ENCODE measurements around the gene NR3C2. TPM values are rescaled to one million over a fixed set of nuclear protein-coding genes. Genes with fewer than 3 reads are reported as not detected.

The NR3C2 gene
- total RNA-seq, 1 donor from 2014 or later = 2.7 TPM

DNA sequence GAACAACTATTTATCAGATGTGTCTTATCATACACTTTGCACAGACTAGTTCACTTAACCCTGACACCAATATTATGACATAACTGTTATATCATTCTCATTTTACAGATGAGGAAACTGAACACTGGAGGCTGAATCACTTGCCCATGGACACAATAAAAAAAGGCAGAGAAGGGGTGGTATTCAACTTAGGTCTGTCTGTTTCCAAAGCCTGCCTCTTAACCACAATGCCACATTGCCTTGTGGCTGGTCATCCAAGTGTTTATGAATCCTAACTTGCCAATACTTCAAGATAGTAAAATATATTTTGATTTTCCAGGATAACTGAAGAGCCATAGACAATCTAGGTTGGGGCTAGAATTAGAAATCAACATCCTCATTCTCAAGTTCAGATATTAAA is 327.8 kb downstream of the NR3C2 start:
- H3K4me3 Mint-ChIP-seq (ENCODE audit: low read depth) = no peak overlapping the region
- no peaks in the 10 kb centered on the region for H3K27me3 Mint-ChIP-seq
- H3K27ac Mint-ChIP-seq = no peak overlapping the region
- no peaks in the 10 kb centered on the region for H3K9me3 Mint-ChIP-seq (ENCODE audit: low read depth)
- no peaks in the 10 kb centered on the region for H3K4me1 Mint-ChIP-seq (ENCODE audit: low read depth)
- TF ChIP-seq, protein P1, sequence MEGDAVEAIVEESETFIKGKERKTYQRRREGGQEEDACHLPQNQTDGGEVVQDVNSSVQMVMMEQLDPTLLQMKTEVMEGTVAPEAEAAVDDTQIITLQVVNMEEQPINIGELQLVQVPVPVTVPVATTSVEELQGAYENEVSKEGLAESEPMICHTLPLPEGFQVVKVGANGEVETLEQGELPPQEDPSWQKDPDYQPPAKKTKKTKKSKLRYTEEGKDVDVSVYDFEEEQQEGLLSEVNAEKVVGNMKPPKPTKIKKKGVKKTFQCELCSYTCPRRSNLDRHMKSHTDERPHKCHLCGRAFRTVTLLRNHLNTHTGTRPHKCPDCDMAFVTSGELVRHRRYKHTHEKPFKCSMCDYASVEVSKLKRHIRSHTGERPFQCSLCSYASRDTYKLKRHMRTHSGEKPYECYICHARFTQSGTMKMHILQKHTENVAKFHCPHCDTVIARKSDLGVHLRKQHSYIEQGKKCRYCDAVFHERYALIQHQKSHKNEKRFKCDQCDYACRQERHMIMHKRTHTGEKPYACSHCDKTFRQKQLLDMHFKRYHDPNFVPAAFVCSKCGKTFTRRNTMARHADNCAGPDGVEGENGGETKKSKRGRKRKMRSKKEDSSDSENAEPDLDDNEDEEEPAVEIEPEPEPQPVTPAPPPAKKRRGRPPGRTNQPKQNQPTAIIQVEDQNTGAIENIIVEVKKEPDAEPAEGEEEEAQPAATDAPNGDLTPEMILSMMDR (IDR thresholded peaks at IDR 0.05; ENCODE audit: unreplicated experiment) = no peak
- no peak for DNase-seq (ENCODE audit: low spot score, unreplicated experiment)
- H3K36me3 Mint-ChIP-seq (ENCODE audit: insufficient read depth) = no peaks in the 10 kb centered on the region

DNA sequence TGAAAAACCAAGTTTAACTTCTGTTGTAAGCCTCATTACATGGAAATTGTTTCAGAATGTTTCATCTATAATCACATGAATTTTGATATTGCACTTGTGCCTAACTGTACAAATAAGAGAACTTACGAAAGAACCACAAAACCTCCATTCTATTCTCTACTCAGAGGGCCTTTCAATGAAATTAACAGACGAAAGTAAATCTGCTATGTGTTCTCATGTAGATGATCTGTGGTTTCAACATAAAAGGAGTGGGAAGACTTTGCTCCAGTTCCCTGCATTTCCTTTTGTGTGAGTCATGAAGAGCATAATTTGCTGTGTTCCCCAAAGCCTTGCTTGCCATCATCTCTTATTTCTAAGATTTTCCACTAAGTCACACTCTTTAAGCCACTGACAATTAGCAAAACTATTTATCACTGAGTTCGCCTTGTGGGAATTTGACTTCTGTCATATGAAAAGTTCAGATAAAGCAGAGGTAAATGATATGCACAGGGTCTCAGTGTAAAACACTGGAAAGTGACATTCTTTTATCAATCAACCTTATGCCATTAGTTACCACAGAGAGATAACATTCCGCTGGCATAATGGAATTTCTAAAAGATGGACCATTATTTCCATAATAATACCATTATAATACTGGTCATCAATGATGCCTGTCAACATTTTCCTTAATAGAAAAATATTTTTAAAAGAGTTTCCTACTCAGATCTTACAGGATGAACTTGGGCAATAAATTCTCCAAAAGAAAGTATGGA is 329.8 kb downstream of the NR3C2 start:
- TF ChIP-seq, protein P1 (IDR thresholded peaks at IDR 0.05; ENCODE audit: unreplicated experiment) = no peak
- DNase-seq (ENCODE audit: low spot score, unreplicated experiment) = no peak
- Mint-ChIP-seq H3K4me1 (ENCODE audit: low read depth) (no peaks in the 10 kb centered on the region), H3K9me3 (ENCODE audit: low read depth) (peaks cover under 1% of the 10 kb centered on the region), H3K27ac (no peak overlapping the region), H3K4me3 (ENCODE audit: low read depth) (no peak overlapping the region), H3K27me3 (no peaks in the 10 kb centered on the region), H3K36me3 (ENCODE audit: insufficient read depth) (no peaks in the 10 kb centered on the region)

- Mint-ChIP-seq H3K27ac (no peak overlapping the region), H3K4me1 (ENCODE audit: low read depth) (no peaks in the 10 kb centered on the region), H3K36me3 (ENCODE audit: insufficient read depth) (peaks cover 2% of the 10 kb centered on the region), H3K4me3 (ENCODE audit: low read depth) (no peak overlapping the region), H3K9me3 (ENCODE audit: low read depth) (peaks cover 16% of the 10 kb centered on the region), H3K27me3 (no peaks in the 10 kb centered on the region)
- DNase-seq (ENCODE audit: low spot score, unreplicated experiment) = no peak
- TF ChIP-seq, protein P1 (IDR thresholded peaks at IDR 0.05; ENCODE audit: unreplicated experiment) = no peak
Measured at GRCh38 chr4:148110169-148110568, 332.0 kb downstream of the NR3C2 start.

DNA sequence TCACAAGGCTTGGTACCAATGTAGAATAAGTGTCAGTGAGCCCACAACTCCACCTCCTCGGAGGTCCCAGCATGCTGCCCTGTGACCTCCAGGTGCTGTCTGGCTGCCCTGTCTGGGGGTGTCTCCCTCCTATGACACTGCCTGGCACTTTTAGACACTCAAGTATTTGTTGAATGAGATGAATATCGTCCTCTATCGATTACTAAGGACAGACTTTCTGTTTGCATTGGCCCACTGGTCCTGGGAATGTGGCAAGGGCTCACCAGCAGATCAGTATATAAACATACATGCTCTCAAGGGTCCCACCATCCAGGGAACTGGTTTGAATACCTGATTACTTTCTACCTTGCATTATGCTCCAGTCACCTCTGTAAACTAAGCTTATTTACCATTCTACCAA is 333.0 kb downstream of the NR3C2 start:
- Mint-ChIP-seq H3K36me3 (ENCODE audit: insufficient read depth) (peaks cover 2% of the 10 kb centered on the region), H3K4me1 (ENCODE audit: low read depth) (no peaks in the 10 kb centered on the region), H3K4me3 (ENCODE audit: low read depth) (no peak overlapping the region), H3K9me3 (ENCODE audit: low read depth) (peaks cover 16% of the 10 kb centered on the region), H3K27ac (no peak overlapping the region), H3K27me3 (no peaks in the 10 kb centered on the region)
- no peak for DNase-seq (ENCODE audit: low spot score, unreplicated experiment)
- TF ChIP-seq, protein P1 (IDR thresholded peaks at IDR 0.05; ENCODE audit: unreplicated experiment) = no peak

DNA sequence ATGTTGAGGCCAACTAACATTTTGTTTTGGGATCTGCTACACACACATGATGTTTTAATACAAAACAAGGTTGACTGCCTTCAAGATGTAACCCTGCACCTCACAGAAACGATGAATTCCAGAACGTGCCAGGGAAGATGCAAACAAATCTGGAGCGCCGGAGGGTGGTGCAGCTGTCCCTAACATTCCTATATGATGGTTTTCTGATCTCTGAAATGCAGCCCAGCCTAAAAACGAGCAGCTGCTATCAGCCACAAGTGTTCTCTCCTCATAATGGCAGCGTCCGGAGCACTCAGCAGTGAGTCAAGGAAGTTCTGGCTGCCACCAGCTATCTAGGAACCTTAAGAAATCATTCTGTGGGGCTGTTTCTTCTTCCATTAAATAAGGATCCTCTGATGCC is 333.4 kb downstream of the NR3C2 start:
- Mint-ChIP-seq H3K27ac (no peak overlapping the region), H3K4me1 (ENCODE audit: low read depth) (no peaks in the 10 kb centered on the region), H3K4me3 (ENCODE audit: low read depth) (no peak overlapping the region), H3K9me3 (ENCODE audit: low read depth) (peaks cover 16% of the 10 kb centered on the region), H3K27me3 (no peaks in the 10 kb centered on the region), H3K36me3 (ENCODE audit: insufficient read depth) (peaks cover 2% of the 10 kb centered on the region)
- TF ChIP-seq, protein P1 (IDR thresholded peaks at IDR 0.05; ENCODE audit: unreplicated experiment) = no peak
- DNase-seq (ENCODE audit: low spot score, unreplicated experiment) = no peak
